Calu3 (cell line): ENCODE results near the gene DOCK3. TPM values are rescaled to one million over a fixed set of nuclear protein-coding genes. Genes with fewer than 3 reads are reported as not detected.

ENCODE experiments used
- BruUV-seq: library from RNA; stranded (reverse); fragments of 400-500 nt; replicated peaks from 2 replicates; lab custom pipeline; 2021; lab: Mats Ljungman, UMichigan
- CTCF ChIA-PET: fragments of 300-600 bp; sonication (Branson Sonifier 250); formaldehyde crosslinking; loops from one replicate; lab custom pipeline; 2022; ENCODE audit warnings: antibody characterized with exemption; lab: Charles Lee
- DNase-seq: peaks from one replicate; pipeline ENCODE4 v3.0.0; 2022
- H3K27ac Mint-ChIP-seq: one replicate; pipeline ENCODE4 v1.8.0; 2022; ENCODE audit warnings: mixed read lengths; ENCODE audit not compliant: unreplicated experiment
- H3K27me3 Mint-ChIP-seq: one replicate; pipeline ENCODE4 v1.8.0; 2022; ENCODE audit warnings: mixed read lengths; ENCODE audit not compliant: unreplicated experiment
- H3K36me3 Mint-ChIP-seq: one replicate; pipeline ENCODE4 v1.8.0; 2022; ENCODE audit warnings: mild to moderate bottlenecking, moderate library complexity, mixed read lengths; ENCODE audit not compliant: insufficient read depth, unreplicated experiment
- H3K4me1 Mint-ChIP-seq: one replicate; pipeline ENCODE4 v1.8.0; 2022; ENCODE audit warnings: mild to moderate bottlenecking, low read depth, mixed read lengths; ENCODE audit not compliant: unreplicated experiment
- H3K4me3 Mint-ChIP-seq: one replicate; pipeline ENCODE4 v1.8.0; 2022; ENCODE audit warnings: mild to moderate bottlenecking, low read depth, moderate library complexity, mixed read lengths; ENCODE audit not compliant: unreplicated experiment
- H3K9me3 Mint-ChIP-seq: one replicate; pipeline ENCODE4 v1.8.0; 2022; ENCODE audit warnings: low read depth, mixed read lengths; ENCODE audit not compliant: unreplicated experiment
- intact Hi-C: fragments of 100-400 bp; cut with micrococcal nuclease; formaldehyde crosslinking; loops from one replicate; pipeline ENCODE4 v1.10.0; 2022; ENCODE audit not compliant: unreplicated experiment
- total RNA-seq: library from RNA; stranded (reverse); gene quantifications from 2 replicates; pipeline ENCODE4 v1.2.3, GENCODE V29; 2022
- TF ChIP-seq, protein P1 (sequence below): fragments of 200-600 bp; IDR thresholded peaks from one replicate; pipeline ENCODE4 v1.8.0; 2022; ENCODE audit warnings: antibody characterized with exemption; ENCODE audit not compliant: unreplicated experiment

DOCK3 gene
- total RNA-seq, 1 experiment from 2014 or later = 0.19 TPM

DNA sequence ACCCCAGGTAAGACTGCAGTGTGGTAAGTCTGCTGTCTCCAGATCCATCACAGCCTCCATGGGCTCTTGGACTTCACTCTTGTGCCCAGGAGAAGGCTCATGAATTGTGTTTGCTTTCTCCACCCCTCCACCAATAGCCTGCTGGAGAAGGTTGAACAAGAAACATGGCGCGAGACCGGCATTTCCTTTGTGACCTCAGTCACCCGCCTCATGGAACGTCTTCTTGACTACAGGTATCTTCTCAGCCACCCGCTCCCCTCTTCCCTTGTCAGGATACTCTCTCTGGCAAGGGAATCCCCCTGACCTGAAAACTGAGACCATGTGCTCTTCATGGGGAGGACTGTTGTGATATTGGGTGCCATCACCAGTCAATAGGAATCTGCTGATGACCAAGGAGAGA, 658.3 kb downstream of the DOCK3 start:
- CTCF ChIA-PET = no interaction called here
- Mint-ChIP-seq H3K4me1 (no peaks in the 10 kb centered on the region), H3K27ac (no peak overlapping the region), H3K4me3 (no peak overlapping the region), H3K36me3 (no peaks in the 10 kb centered on the region), H3K9me3 (no peaks in the 10 kb centered on the region), H3K27me3 (no peaks in the 10 kb centered on the region)
- no TSS peak for BruUV-seq
- no peak for DNase-seq
- TF ChIP-seq, protein P1, sequence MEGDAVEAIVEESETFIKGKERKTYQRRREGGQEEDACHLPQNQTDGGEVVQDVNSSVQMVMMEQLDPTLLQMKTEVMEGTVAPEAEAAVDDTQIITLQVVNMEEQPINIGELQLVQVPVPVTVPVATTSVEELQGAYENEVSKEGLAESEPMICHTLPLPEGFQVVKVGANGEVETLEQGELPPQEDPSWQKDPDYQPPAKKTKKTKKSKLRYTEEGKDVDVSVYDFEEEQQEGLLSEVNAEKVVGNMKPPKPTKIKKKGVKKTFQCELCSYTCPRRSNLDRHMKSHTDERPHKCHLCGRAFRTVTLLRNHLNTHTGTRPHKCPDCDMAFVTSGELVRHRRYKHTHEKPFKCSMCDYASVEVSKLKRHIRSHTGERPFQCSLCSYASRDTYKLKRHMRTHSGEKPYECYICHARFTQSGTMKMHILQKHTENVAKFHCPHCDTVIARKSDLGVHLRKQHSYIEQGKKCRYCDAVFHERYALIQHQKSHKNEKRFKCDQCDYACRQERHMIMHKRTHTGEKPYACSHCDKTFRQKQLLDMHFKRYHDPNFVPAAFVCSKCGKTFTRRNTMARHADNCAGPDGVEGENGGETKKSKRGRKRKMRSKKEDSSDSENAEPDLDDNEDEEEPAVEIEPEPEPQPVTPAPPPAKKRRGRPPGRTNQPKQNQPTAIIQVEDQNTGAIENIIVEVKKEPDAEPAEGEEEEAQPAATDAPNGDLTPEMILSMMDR = no peak
- intact Hi-C loops = no loop called here

DNA sequence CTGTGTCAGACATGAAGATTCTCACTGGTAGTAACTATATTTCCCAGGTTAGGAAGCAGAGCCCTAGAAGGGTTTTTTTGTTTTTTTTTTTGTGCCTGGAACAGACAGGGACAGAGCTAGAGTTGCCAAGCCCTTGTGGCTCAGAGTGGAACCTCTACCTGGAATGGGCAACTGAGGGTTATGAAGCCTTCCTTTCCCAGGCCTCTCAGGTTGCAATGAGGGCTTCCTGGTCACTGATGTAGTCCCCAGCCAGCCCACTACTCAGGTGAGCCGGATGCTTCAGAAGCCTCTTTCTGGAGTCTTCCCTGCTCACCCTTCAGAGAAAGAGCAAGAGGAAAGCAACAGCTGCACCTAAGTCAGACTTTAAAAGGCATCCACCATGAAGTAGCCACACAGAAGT, 661.5 kb downstream of the DOCK3 start:
- no peak overlapping the region for H3K4me3 Mint-ChIP-seq

DNA sequence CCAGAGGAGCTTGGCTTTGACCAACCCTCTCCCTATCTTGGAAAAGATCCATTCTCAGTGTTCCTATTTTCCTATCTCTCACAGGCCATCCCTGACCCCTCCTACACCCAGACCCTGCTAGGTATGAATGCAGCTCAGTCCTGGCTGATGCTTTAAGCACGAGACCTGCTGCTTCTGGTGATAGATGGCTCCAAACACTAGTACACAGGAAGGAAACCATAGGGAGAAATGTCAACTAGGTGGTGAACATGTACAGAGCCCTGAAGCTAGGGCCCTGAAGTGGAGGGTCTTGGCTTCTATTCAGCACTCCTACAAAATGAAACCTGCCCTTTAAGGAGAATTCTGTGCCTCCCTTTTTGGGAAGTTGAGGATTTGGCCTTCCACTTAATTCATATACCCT, 662.9 kb downstream of the DOCK3 start:
- CTCF ChIA-PET = no interaction called here
- no peaks in the 10 kb centered on the region for H3K27me3 Mint-ChIP-seq
- H3K4me1 Mint-ChIP-seq = peaks cover 19% of the 10 kb centered on the region
- TF ChIP-seq, protein P1 = no peak
- no TSS peak for BruUV-seq
- intact Hi-C loops = no loop called here
- no peaks in the 10 kb centered on the region for H3K9me3 Mint-ChIP-seq
- DNase-seq = no peak
- no peak overlapping the region for H3K4me3 Mint-ChIP-seq
- peaks cover 10% of the 10 kb centered on the region for H3K36me3 Mint-ChIP-seq
- H3K27ac Mint-ChIP-seq = no peak overlapping the region

More for the DNA sequence above, 661.5 kb downstream of the DOCK3 start:
- H3K4me1 Mint-ChIP-seq = peaks cover 19% of the 10 kb centered on the region
- H3K9me3 Mint-ChIP-seq = no peaks in the 10 kb centered on the region
- intact Hi-C loops = no loop called here
- TF ChIP-seq, protein P1 = no peak
- no peak overlapping the region for H3K27ac Mint-ChIP-seq
- H3K27me3 Mint-ChIP-seq = no peaks in the 10 kb centered on the region
- no peak for DNase-seq
- no TSS peak for BruUV-seq
- CTCF ChIA-PET = interaction anchor here (0.6 kb wide), 1 partner anchor 735 kb away, joined by 3 read pairs; no protein-coding TSS in a partner anchor
- H3K36me3 Mint-ChIP-seq = peaks cover 10% of the 10 kb centered on the region

DNA sequence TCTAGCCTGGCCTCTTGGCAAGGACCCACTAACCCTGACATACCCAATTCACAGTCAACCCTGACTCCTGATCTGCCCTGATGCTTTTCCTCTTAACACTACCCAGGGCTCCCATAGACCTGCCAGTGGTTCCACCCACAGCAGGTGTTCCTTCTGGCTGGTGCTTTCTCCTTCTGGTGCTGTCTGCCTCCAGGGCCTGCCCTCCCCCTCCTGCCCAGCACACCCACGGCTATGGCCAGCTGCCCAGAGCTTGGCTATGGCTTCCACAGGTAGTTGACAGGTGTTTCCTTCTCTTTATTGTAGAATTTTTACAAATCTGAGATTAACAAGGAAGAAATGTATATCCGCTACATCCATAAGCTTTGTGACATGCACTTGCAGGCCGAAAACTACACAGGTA, 663.9 kb downstream of the DOCK3 start:
- Mint-ChIP-seq H3K27me3 (no peaks in the 10 kb centered on the region), H3K36me3 (peaks cover 10% of the 10 kb centered on the region), H3K27ac (no peak overlapping the region), H3K4me1 (peaks cover 22% of the 10 kb centered on the region), H3K9me3 (no peaks in the 10 kb centered on the region), H3K4me3 (no peak overlapping the region)
- TF ChIP-seq, protein P1 = no peak
- CTCF ChIA-PET = no interaction called here
- intact Hi-C loops = no loop called here
- DNase-seq = no peak
- BruUV-seq = no TSS peak
